RCC 7860 (cell line): ENCODE results near the gene SLC45A2.
"Not testable (repeated sequence)": the region's sequence is repeated elsewhere in the genome, so short reads cannot be mapped to it uniquely, and the experiment has no call there.

Experiments used
- DNase-seq: peaks from one replicate; pipeline ENCODE4 v3.0.0-alpha.2; 2015; ENCODE audit warnings: low spot score
- FAIRE-seq: peaks from 2 replicates; lab custom pipeline; 2012; peaks lifted over from hg19 to GRCh38; lab: Jason Lieb, UNC

The SLC45A2 gene

GRCh38 chr5:33929925-33930690, 54.4 kb downstream of the SLC45A2 start:
- no peak for DNase-seq

GRCh38 chr5:33928283-33928682, 56.2 kb downstream of the SLC45A2 start:
- DNase-seq (no peak), FAIRE-seq (no peak)

More at GRCh38 chr5:33929925-33930690, 54.4 kb downstream of the SLC45A2 start:
- no peak for FAIRE-seq

DNA sequence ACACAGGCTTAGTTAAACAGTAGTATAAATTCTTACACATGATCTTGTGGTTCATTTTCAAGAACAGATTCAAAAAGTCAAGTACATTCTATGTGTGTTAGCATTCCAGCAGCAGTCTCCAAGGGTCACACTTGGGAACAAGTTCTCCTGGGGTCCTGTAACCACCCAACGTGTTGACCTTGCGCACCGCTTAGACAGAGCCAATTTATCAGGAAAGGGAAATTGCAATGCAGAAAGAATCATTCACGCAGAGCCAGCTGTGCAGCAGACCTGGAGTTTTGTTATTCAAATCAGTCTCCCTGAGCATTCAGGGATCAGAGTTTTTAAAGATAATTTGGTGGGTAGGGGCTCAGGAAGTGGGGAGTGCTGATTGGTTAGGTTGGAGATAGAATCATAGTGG, 56.8 kb downstream of the SLC45A2 start:
- DNase-seq: no peak
- no peak for FAIRE-seq

DNA sequence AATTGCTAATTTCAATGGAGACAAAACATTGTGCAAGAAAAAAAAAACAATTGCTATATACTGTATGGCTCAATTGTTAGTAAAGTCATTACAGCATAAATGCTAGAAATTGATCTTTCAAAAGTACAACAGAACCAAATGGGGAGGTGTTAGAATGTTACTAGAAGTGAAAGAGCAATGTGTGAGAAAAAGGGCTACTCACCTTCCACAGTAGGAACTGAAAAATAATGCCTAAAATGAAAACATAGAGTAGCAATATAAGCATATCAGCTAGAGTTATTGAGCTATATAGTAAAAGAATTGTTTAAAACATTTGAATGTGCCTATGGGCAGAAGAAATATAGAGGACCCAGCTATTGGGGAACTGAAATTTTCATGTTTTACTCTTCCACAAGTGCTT, 59.2 kb downstream of the SLC45A2 start:
- FAIRE-seq: no peak
- DNase-seq: no peak

DNA sequence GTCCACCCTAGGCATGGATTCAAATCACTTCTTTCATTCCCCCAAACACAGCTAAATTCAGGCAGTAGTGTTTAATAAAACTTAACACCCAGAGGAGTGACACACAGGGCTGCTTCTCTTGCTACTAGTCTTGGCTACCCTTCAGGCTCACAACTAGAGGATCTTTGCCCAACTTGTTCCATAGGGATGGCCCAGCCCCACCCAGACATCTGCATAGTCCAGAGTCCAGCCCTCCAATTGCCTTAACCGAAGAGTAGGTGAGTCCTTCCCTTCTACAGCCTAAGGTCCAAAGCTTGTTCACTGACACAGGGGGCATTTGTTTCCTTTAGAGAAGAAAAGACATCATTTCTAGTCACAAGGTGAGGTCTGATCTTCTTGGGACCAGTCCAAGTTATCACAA, 63.5 kb downstream of the SLC45A2 start:
- FAIRE-seq (no peak), DNase-seq (no peak)

DNA sequence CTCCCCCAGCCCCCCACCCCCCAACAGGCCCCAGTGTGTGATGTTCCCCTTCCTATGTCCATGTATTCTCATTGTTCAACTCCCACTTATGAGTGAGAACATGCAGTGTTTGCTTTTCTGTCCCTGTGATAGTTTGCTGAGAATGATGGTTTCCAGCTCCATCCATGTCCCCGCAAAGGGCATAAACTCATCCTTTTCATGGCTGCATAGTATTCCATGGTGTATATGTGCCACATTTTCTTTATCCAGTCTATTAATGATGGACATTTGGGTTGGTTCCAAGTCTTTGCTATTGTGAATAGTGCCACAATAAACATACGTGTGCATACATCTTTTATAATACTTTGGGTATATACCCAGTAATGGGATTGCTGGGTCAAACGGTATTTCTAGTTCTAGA, 69.6 kb downstream of the SLC45A2 start:
- FAIRE-seq, DNase-seq: not testable (repeated sequence)

GRCh38 chr5:33906248-33906647, 78.2 kb downstream of the SLC45A2 start:
- not testable (repeated sequence) for FAIRE-seq, DNase-seq

DNA sequence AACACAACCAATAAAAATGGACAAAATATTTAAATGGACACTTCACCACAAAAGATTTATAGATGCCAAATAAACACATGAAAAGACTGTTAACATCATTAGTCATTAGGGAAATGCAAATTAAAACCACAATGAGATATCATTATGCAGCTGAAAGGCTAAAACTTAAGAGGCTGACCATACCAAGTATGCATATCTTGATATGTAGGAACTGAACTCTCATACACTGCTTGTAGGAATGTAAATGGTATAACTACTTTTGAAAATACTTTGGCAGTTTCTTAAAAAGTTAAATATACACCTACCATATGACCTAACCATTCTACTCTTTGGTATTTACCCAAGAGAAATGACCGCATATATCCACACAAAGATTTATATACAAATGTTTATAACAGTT, 79.1 kb downstream of the SLC45A2 start:
- no peak for FAIRE-seq
- no peak for DNase-seq

GRCh38 chr5:33903118-33903517, 81.4 kb downstream of the SLC45A2 start:
- DNase-seq (no peak), FAIRE-seq (no peak)

- no peak for FAIRE-seq
- DNase-seq: no peak
These were observed 83.3 kb downstream of the SLC45A2 start for GRCh38 chr5:33901156-33901555.
